ENCODE data around the gene RAPGEF1.

The RAPGEF1 gene

DNA sequence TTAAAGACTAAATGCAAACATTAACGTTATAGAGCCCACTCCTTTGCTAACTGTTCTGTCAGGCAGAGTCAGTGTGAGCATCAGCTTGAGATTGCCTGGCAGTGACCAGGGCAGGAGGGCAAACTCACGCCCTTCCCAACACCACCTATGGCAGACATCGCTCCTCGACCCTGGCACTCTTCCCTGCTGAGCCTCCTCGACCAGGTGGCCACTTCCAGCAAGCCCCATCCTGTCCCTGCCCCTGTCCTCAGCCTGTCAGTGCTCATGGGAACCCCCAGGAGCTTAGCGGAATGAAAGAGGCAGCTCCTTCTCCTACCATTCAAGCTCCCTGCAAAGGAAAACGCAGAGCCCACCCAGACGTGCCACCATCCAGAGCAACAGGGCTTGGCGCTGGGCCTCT, 152.5 kb downstream of the RAPGEF1 start:
- DNase-seq (ENCODE audit: low read depth) = no peak

DNA sequence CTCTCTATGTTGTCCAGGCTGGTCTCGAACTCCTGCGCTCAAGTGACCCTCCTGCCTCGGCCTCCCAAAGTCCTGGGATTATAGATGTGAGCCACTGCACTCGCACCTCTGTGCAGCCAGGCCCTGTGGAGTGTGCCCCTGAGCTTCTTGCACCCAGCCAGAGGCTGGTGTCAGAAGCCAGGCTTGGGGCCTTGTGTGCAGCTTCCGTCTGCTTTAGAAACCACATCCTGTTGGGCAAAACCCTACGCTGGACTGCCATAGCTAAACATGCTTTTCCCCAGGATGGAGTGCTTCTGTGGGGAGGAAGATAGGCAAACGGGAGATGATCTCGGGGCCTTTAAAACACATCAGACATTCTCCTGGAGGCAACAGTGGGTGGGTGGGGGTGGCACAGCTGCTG, 154.5 kb downstream of the RAPGEF1 start:
- DNase-seq (ENCODE audit: low read depth) = no peak

DNA sequence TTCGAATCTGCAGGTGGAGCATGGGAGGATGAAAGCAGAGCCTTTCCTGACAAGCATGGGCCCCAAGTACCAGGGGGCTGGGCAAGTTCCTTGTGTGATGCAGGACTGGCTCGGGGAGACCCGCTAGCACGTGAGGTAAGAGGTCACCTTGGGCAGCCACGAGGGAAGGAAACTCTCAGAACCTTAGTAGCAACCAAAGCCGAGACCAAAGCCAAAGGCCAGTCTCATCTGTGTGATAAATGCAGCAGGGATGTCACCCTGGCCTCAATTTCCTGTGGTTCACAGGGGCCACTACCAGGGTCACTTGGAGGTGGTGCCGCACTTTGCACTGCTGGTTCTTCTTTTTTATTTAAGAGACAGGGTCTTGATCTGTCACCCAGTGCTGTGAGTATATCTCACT, 155.0 kb downstream of the RAPGEF1 start:
- DNase-seq (ENCODE audit: low read depth) = no peak

DNA sequence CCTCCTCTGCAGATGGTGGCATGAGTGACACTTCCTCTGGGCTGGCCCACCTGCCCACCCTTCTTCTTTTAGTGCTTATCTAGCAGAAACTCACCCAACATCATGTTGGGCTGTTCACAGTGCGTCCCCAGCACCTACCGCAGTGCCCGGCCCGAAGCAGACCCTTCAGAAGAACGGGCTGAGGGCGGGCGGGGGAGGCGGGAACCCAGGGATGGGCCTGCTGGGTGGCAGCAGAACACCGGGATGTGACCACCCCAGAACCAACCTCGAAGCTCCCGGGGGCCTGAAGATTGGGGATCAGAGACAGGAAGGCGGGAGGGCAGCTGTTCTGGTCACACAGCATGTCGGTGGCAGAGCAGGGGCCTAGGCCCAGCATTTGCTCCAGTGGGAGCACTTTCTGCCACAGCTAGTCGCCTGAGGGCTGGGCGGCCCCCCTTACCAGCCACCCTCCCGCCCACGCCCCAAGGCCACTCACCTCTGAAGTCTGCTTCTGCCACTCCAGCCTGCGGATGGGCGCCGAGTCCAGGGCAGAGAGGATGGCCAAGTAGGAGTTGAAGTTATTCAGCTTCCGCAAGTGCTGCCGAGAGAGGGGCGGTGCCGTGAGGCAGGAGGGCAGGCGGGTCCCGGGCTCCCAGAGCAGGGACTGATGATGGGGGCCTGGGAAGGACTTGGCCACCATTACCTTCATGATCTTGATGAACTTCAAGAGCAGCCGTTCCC, 155.9 kb downstream of the RAPGEF1 start:
- no peak for DNase-seq (ENCODE audit: low read depth)

- no peak for DNase-seq (ENCODE audit: low read depth)
Measured at GRCh38 chr9:131583337-131583645, 156.6 kb downstream of the RAPGEF1 start.

- no peak for DNase-seq (ENCODE audit: low read depth)
Measured at GRCh38 chr9:131582466-131583336, 157.2 kb downstream of the RAPGEF1 start.

DNA sequence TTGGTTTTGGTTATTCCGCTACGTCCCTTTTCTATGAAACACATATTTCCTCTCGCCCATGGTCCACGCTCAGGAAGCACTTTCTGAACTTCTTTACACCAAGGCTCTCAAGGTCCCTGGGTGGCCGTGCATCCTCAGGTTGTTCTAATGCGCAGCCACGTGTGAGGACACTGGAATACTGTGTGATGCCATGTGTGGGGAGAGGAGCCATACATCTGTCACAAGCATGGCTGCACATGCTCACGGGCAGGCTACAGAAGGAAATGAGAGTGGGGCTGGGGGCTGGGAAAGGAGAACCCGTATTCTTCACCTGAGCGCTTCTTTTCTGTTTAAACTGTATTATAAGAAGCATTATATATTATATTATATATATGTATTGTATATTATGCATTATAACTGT, 157.8 kb downstream of the RAPGEF1 start:
- DNase-seq (ENCODE audit: low read depth) = no peak

GRCh38 chr9:131580358-131580757, 159.5 kb downstream of the RAPGEF1 start:
- no peak for DNase-seq (ENCODE audit: low read depth)

DNA sequence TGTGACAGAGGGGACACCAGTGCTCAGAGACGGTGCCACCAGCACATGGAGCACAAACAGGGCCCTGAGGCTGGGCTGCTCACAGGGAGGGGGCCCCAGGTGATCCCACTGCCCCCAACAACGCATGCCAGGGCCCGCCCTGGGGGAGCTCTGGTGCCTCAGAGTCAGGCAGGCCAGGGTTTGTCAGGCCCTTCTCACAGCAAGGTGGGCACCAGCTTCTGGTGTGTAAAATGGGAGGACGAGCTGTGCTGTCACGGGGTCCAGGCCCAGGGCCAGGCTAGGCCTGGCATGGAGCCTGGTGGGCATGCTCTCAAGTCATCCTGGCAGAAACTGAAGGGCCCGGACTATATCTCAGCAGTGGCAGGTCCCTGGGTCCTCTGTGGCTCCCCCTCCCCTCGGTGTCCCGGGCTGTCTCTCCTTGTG, 160.1 kb downstream of the RAPGEF1 start:
- DNase-seq (ENCODE audit: low read depth) = no peak

DNA sequence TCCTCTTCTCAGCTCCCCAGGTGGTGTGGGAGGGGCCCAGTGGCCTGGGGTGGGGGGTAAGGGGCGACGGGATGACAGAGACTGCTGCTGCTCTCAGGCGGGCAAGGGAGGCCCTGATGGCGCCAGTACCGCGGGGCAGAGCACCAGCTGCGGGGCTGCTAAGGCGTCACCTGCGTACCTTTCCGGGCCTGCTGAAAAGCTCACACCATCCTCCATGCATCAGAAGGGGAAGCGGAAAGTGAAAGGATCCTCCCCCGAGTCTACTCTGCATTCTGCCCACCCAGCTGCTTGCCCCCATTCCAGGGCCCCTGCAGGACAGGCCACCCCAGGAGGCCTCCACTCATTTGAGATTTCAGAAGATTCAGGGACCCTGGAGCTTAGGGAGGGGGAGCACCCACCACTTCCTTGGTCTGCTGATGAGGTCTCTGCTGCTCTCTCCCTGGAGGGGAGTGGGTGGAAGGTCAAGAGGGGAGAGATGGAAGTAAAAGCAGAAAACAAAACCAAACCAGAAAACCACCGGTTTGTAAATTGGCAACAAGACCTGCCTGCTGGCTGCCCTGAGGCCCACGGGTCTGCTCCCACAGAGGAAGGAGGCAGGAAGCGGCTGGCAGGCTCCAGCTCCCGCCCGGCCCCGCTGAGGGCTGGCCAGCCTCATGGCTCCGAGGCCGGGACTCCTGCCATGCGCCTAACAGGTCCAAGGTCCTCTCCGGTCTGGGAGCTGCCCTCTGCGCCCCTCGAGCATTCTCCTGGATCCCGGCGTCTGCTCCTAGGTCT, 161.0 kb downstream of the RAPGEF1 start:
- DNase-seq (ENCODE audit: low read depth) = no peak

DNA sequence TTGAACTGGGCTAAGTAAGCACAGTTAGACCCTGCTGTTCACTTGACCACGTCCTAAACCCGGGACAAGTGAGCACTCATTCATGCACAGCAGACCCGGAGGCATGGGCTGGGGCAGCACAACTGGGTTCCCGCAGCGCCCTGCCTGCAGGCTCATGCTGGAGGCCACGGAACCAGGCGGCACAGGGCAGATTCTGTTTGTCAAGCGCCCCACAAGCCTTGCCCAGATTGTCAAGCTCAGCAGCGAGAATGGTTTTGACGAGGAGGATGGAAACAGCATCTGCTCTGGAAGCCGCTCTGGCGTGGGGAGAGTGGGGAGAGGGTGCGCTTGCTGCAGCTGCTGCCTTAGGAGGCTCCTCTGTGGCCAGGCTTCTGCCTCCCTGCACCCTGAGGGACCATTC, 161.9 kb downstream of the RAPGEF1 start:
- DNase-seq (ENCODE audit: low read depth) = no peak

- no peak for DNase-seq (ENCODE audit: low read depth)
Measured at GRCh38 chr9:131577005-131578000, 162.6 kb downstream of the RAPGEF1 start.

GRCh38 chr9:131575946-131576853, 163.7 kb downstream of the RAPGEF1 start:
- no peak for DNase-seq (ENCODE audit: low read depth)

GRCh38 chr9:131574730-131575640, 164.9 kb downstream of the RAPGEF1 start:
- DNase-seq (ENCODE audit: low read depth) = no peak

DNA sequence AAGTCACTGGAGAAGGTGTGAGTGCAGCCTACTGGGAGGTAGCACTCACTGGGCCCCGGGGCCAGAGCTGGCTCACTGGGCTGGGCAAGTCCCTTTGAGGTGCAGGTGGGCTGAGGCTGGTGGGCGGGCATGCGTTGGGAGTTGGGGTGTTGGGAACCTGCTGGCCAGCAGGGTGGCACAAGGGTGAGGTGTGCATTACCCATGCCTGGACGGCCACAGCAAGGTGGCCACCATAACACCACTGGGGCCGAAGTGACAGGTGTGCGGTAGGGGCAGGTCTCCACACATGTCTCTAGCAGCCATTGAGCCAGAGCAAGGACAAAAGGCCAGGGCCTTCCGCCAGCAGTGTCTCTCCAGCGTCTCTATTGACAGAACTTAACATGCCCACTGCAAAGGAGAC, 172.0 kb downstream of the RAPGEF1 start:
- no peak for DNase-seq (ENCODE audit: low read depth)

GRCh38 chr9:131566158-131566557, 173.7 kb downstream of the RAPGEF1 start:
- DNase-seq (ENCODE audit: low read depth) = no peak

DNA sequence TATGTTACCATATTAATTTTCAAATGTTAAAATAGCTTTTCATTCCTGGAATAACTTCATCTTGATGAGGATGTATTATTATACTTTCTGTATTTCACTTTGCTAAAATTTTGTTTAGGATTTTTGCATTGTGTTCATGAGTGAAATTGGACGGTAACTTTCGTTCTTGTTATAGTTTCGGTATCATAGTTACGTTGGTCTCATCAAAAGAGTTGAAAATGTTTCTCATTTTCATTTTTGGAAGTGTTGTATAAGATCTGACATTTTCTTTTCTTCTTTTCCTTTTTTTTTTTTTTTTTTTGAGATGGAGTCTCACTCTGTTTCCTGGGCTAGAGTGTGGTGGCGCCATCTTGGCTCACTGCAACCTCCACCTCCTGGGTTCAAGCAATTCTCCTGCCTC, 174.5 kb downstream of the RAPGEF1 start:
- no peak for DNase-seq (ENCODE audit: low read depth)

DNA sequence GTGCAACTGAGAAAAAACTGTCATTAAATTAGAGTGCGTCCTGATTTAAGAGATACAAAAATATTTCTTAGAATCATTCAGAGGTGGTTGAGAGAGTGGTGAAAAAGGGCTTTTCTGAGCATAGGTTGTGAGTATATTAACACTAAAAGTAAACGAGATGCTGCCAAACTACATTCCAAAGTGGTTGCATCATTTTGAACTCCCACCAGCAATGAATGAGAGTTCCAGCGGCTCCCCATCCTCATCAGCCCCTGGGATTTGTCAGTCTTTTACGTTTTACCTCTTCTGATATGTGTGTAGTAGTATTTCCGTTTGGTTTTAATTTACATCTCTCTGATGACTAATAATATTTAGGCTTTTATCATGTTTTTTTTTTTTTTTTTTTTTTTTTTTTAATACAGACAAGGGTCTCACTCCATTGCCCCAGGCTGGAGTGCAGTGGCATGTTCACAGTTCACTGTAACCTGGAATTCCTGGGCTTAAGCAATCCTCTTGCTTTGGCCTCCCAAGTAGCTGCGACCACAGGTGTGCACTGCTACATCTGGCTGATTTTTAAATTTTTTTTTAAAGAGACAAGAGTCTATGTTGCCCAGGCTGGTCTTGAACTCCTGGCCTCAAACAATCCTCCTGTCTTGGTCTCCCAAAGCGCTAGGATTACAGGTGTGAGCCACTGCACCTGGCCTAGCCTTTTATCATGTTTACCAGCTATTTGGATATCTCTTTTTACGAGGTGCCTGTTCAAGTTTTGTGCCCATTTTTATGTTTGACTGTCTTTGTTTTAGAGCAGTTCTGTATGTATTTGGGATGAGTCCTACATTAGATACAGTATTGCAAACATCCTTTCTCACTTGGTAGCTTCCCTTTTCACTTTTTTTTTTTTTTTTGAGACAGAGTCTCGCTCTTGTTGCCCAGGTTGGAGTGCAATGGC, 177.6 kb downstream of the RAPGEF1 start:
- no peak for DNase-seq (ENCODE audit: low read depth)
